Hepatocyte (in vitro differentiated cells): ENCODE measurements around the gene DGKZ.

Experiments used
- CTCF ChIP-seq: fragments of 200-600 bp; sonication (generic); IDR thresholded peaks from 2 replicates; pipeline ENCODE4 v1.5.1; 2016; ENCODE audit warnings: antibody characterized with exemption, mild to moderate bottlenecking; ENCODE audit not compliant: poor library complexity
- EZH2phosphoT487 ChIP-seq: fragments of 200-600 bp; sonication (generic); IDR thresholded peaks from one replicate; pipeline ENCODE4 v1.6.1; 2018; ENCODE audit warnings: antibody characterized with exemption, mild to moderate bottlenecking, low read depth, moderate library complexity; ENCODE audit not compliant: unreplicated experiment, severe bottlenecking

GRCh38 chr11:46336563-46337180, 10.6 kb upstream of the DGKZ start:
- TF ChIP-seq CTCF: no peak
- TF ChIP-seq EZH2phosphoT487: no peak
